ENCODE data around the gene LRRK1.
A peak's percentile ranks its signal among the peaks of the same experiment; 100 is the strongest.

LRRK1 gene

GRCh38 chr15:100983221-100983620 is 64.1 kb downstream of the LRRK1 start:
- DNase-seq: no peak

- DNase-seq: no peak
Observed at GRCh38 chr15:100985401-100985800, 66.2 kb downstream of the LRRK1 start.

DNA sequence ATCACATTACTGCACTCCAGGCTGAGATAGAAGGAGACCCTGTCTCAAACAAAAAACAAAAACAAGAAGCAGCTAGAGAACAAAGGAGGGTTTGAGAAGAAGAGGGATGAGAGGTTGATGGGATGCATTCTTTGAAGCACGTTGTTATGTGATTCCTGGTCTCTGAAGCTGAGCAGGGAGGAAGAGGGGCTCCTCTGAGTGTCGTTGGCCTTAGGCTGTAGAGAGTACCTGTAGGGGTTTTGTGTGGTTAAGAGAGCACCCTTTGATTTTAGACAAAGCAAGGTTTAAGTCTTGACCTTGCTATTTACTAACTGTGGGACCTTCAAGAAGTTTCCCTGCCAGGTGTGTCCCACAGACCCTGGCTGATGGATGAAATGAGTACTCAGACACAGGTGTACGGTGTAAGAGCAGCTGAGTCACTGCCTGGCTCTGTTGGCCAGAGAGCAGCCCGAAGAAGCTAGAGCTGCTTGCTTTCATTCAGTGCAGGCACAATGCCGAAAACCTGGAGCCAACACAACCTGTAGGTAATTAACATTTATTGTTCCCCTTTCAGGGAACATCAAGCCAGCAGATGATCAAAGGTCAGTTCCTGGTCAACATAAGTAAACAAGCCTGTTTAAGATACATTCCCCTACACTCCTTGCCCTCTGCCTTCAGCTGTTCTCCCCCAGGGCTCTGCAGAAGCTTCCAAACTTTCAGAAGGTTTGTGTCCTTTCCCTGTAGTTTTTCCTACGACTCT is 67.2 kb downstream of the LRRK1 start:
- DNase-seq: no peak

GRCh38 chr15:100987143-100987542 is 68.0 kb downstream of the LRRK1 start:
- DNase-seq: no peak

- DNase-seq: no peak
Observed at GRCh38 chr15:100988297-100988696, 69.1 kb downstream of the LRRK1 start.

DNA sequence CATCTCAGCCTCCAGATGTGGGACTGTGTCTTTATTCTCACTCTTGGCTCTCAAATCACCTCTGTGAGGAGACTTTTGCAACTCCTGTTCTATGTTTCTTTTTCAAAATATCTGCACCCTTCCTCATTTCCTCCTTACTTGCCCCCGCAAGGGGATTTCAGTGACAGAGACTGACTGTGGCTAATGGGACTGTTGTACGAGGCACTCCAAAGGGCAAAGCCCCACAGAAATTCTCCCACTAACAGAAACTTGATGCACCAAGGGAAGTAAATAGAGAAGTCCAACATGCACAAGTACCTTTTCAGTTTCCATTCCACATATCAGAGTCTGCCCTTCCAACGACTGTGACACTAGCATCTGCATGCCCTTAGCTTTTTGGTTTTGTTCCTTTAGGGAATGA is 69.7 kb downstream of the LRRK1 start:
- DNase-seq: no peak

DNA sequence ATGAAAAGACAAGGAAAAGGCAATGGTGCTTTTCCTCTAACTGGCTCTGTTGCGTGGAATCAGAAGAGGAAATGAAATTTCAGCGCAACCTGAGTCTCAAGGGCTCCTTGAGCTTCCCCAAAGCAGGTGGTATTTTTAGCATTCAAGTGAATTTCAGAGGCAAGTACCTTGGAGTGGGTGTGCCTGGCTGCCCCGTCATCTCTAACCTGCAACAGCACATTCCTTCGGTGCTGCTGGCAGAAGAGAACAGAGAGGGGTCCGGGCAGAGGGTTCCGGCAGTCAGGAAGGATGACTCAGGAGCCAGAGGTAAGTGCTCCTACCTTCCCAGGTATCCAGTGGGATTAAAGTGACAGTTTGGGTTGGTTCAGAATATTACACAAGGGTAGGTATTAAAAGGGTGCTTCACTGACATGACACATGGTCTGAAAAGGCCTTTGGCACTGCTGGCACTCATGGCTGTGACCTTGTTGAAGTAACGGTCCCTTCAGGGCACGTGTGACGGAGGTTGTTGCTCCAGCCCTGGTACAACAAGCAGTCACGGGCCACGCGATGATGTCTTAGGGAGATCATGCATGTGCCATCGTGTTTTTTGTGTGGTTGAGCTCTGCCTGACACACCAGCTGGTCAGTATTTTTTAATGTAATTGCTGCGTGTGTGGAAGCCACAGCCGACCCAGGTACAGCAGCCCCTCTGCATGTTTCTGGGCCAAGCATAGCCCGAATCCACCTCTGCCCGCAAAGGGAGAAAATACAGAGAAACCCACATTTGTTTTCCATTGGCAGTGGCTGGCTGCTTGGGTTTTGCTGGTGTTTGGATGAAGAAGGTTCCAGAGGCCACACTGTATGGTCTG is 75.7 kb downstream of the LRRK1 start:
- DNase-seq: no peak

DNA sequence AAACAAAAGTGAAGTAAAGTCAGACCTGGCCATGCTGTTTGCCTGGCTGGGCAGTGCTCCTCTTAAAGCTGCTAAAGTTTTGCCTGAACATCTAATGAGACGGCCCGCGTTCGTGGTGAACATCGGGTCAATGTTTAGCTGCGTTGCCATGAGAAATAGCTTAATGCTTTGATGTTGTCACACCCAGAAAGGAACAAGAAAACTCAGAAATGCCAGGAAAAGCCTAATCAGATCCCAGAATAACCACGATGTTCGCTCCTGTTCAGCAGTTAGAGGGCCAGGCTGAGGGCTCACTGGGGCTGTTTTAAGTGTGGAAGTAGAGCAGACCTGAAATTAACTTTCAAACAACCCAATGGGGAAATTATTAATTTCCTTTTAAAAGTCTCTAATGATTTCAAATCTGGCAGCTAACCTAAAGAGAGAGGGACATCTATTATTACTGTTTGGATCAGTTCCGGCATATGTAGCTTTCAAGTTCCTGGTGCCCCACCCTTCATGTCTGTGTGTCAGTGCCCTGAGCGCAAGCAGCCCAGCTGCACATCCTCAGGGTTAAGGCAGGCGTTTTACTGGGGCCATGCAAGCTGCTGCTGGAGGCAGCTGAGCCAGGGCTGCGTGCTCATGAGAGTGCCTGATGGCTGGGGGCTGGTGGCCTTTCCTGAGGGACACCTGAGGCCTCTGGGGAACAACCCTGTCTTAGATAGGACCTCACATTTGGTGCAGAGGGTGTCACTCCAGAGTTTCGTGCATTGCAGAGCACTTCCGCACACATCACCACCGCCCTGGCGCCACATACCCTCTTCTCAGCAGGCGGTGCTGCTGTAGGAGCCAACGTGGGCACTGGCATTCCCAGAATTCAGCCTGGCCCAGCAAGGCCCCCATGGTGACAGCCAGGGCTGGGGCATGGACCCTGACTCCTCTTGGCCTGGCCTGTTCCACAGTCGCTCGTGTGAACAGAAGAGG is 76.6 kb downstream of the LRRK1 start:
- peak in 1 of 2 experiments; percentile 13 for DNase-seq

GRCh38 chr15:100997442-100997841 is 78.3 kb downstream of the LRRK1 start:
- DNase-seq: no peak

DNA sequence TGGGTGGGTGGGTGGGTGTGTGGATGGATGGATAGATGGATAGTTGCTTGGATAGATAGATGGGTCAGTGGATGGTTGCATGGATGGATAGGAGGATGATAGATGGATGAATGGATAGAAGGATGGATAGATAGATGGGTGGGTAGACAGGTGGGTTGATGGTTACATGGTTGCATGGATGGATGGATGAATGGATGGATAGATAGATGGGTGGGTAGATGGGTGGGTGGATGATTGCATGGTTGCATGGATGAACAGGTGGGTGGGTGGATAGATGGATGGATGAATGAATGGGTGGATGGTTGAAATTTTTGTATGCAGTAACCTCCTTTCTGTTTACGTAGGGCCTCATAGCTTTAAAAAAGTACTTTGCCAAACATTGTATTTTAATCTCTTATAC is 79.5 kb downstream of the LRRK1 start:
- DNase-seq: no peak

GRCh38 chr15:100999369-100999768 is 80.2 kb downstream of the LRRK1 start:
- DNase-seq: no peak

DNA sequence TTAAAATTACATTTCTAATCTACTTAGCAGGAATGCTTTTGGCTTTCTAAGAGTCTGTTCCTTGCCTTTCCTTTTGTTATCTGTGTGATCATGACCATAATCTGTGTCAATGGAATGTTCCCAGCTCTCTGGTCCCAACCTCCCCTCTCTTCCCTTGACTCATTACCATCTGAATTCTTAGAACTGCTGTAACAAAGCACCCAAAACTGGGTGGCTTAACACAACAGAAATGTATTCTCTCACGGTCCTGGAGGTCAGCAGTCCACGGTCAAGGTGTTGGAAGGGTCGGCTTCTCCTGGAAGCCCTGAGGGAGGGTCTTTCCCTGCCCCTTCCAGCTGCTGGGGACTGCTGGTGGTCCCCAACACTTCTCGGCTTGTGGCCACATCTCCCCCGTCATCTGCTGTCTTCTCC is 81.1 kb downstream of the LRRK1 start:
- DNase-seq: no peak

DNA sequence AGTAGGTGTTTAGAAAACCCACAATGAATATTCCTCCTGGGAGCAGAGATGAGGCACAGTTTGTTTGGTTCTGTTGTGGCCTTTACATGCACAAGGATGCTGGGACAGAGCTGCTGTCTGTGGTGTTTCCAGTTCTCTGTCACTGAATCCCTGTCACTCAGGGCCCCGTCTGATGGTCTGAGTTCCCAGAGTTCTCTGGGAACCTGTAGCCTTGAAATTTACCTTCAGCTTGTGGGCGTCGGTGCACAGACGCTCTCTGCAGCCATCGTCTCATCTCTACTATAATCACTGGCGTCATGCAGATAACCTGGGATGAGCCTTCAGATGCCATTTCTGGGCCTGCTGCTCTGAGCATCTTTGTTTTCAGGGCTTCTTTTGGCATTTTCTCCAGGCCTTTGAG is 81.9 kb downstream of the LRRK1 start:
- no peak for DNase-seq

DNA sequence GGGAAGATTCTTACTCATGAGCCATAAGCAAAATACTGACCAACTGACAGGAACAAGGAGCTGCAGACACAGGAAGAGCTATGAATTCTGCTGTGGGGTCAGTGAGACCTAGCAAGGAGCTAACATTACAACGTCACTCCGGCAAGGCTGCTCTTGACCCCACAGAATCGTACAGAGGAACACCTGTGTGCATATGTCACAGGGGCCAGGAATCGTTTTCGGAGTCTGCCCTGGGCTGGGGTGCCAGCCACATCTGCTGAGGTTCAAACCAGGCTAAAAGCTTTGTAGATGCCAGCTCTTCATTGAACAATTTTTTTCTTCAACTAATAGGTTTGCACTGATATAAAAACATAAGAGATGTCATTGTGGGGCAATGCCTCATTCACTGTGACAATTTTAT is 82.6 kb downstream of the LRRK1 start:
- DNase-seq: no peak

GRCh38 chr15:101003081-101003480 is 83.9 kb downstream of the LRRK1 start:
- no peak for DNase-seq

GRCh38 chr15:101003706-101004105 is 84.5 kb downstream of the LRRK1 start:
- no peak for DNase-seq

DNA sequence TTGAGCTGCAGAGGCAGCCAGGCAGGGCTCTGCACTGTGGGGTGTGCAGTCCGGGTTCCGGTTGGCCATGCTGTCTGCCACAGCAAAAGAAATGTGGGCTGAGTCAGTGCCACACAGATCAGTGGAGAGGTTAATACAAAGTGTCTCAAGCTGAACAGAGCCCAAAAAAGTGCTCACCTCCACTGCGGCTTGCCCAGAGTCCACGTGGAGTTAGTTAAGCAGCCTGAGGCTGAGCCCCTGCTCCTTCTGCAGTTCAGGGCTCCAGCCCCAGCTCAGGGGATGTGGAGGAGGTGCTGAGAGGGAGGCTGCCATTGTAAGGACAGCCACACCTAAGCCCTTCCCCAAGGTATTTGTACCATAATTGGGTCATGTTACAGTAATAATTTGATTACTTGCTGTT is 85.3 kb downstream of the LRRK1 start:
- no peak for DNase-seq

- no peak for DNase-seq
Observed at GRCh38 chr15:101004986-101005747, 86.0 kb downstream of the LRRK1 start.

GRCh38 chr15:101006931-101007691 is 88.0 kb downstream of the LRRK1 start:
- DNase-seq: peak; percentile 66 to 68

DNA sequence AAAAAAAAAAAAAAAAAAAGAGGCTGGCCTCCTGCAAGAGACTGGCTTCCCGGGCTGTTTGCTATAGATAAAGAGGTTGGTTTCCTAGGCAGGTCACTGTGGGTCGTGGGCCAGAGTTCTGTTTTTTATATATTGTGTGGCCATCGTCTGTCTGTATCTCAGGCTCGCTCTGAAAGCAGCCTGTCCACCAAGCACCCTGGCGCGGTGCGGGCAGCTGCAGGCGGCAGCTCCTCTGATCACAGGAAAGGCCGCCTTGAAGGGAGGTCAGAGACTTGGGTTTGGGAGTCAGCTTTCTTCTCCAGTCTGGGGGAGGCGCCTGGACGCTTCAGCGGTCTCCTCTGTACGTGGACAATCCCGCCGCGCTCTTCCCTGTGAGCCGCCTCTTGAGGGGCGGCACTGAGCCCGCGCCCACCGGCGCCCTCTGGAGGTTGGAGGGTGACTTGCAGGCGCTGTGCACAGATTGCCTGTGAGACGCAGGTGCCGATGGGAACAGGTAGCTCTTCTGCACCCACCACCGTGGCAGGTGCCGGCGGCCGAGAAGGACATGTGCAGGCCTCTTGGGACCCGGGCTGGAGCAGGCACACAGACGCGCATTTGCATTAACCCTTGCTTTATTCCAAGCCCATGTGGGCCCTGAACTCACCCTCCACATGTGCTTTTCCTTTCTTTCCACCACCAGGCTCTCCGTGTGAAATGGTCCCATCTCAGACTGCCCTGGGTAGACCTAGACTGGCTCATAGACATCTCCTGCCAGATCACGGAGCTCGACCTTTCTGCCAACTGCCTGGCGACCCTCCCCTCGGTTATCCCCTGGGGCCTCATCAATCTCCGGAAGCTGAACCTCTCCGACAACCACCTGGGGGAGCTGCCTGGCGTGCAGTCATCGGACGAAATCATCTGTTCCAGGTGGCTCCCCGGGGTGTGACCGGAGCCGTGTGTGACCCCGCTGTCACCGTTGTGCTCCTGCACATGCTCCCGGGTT is 89.3 kb downstream of the LRRK1 start:
- peak; percentile 42 to 78 for DNase-seq

All from SHP77 (cell line).